HG03558 (cell line): Measurements from ENCODE around the gene RHOJ.
"Not testable (repeated sequence)": the region's sequence is repeated elsewhere in the genome, so short reads cannot be mapped to it uniquely, and the experiment has no call there.

Source experiments
- ATAC-seq: cut with Tn5 transposase; IDR thresholded peaks from one replicate; pipeline ENCODE4 v1.9.1; 2021; ENCODE audit warnings: moderate number of reproducible peaks; ENCODE audit not compliant: unreplicated experiment; ENCODE audit errors: extremely low read depth

Gene RHOJ

DNA sequence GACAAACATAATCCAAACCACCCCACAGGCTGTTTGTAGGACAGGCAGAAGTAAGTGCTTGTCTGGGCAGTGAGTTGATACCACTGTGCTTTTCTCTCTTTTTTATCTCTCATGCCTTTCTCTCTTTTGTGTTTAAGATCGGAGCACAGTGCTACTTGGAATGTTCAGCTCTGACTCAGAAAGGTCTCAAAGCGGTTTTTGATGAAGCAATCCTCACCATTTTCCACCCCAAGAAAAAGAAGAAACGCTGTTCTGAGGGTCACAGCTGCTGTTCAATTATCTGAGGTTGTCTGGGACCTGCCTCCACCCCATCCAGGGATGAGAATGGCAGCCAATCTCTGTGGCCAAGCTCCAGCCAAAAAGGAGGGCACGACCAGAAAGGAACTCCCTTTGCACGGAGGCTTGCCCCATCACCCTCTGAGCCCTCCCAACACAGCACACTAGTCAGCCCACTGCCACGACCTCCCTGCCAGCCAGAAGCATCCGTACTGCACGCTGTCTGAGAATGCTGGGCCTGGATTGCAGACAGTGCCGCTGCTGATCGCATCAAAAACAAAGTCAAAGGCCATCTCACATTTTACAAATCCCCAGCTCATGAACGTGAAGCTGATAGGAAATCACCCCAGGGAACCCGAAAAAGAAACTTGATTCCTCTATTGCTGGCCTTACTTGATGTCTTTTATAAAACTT lies 86.6 kb downstream of the RHOJ start:
- no peak for ATAC-seq

DNA sequence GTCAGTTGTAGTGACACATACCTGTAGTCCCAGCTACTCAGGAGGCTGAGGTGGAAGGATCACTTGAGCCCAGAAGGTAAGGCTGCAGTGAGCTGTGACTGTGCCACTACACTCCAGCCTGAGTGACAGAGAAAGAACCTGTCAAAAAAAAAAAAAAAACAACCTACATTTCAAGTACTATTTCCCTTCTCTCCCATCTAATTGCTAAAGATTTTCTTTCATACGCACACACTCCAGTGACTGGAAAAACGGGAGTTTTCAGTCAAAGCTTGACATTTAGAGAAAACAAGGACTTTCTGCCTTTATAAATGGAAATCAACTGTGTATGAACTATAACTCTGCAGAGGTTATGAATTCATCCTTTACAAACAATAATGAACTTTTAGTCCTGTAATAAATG lies 88.6 kb downstream of the RHOJ start:
- no peak for ATAC-seq

DNA sequence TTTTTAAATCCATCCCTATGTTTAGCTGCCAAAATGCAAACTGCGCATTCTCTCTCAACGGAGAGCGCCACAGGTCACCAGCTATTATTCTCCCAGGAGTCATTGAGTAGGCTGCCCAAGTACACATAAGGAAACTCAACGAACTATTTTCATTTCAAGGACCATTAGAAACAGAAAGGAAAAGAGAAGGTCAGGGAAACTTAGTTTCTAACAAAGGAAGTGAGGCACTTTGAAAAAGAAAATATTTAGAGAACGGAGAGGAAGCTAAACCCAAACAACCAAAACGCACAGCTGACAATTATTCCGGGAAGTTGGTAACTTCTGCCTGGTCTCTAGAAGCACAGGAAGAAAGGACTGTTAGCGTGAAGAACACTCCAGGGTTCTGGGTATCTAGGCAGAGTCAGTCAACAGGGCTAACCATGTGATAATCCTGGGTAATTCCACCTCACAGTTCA lies 91.0 kb downstream of the RHOJ start:
- ATAC-seq, result no peak

- ATAC-seq, result no peak
These were observed 91.9 kb downstream of the RHOJ start for GRCh38 chr14:63296060-63296563.

- ATAC-seq, result no peak
These were observed 93.3 kb downstream of the RHOJ start for GRCh38 chr14:63297372-63298063.

- no peak for ATAC-seq
These were observed 95.3 kb downstream of the RHOJ start for GRCh38 chr14:63299351-63300110.

GRCh38 chr14:63300854-63301253 lies 96.6 kb downstream of the RHOJ start:
- no peak for ATAC-seq

DNA sequence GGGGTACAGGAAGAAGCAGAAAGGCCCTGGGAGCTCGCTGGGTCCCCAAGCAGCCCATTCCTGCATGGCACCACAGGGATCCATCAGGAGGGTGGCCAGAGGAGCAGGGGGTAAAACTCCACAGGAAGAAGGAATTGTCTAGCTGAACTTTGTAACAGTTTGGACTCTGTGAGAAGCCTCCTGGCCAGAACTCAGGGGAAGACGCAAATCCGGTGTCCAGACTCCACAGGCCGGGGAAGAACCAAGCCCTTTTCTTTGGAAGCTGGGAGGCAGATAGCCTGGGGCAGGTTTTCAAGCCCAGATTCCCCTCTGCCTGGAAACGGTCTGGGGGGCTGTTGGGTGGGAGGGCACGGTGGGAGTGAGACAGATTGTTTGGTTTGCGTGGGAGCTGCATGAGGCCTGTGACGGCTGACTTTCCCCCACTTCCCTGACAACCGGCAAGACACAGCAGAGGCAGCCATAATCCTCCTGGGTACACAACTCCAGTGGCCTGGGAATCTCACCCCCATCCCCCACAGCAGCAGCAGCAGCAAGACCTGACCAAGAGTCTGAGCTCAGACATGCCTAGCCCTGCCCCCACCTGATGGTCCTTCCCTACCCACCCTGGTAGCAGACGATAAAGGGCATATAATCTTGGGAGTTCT lies 97.8 kb downstream of the RHOJ start:
- ATAC-seq, result no peak

GRCh38 chr14:63304429-63304828 lies 100.2 kb downstream of the RHOJ start:
- ATAC-seq, result not testable (repeated sequence)

DNA sequence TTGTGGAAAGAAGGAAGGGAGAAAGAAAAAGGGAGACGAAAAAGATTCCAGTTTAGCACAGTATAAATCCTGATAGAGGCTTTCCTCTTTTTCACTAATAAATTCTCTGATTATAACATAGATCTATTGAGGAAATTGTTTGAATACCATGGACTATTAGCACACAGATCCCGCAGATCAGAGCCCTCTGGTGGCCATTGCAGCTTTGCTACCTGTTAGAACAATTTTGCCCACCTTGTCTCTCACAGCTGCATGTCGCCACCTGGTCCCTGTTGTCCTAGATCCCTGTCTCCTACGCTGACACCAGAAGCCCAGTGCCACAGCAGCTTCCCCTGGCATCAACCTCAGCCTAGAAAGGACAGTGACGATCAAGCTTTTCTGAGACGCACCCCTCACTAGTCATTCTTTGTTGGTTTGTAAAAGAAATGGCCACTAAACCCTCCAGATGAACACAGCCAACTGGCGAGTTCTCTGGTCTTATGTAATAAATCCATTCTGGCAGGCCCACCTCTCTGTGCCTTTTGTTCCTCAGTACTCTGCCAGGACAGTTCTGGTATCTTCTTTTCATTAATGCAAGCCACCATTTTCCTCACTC lies 104.6 kb downstream of the RHOJ start:
- no peak for ATAC-seq

DNA sequence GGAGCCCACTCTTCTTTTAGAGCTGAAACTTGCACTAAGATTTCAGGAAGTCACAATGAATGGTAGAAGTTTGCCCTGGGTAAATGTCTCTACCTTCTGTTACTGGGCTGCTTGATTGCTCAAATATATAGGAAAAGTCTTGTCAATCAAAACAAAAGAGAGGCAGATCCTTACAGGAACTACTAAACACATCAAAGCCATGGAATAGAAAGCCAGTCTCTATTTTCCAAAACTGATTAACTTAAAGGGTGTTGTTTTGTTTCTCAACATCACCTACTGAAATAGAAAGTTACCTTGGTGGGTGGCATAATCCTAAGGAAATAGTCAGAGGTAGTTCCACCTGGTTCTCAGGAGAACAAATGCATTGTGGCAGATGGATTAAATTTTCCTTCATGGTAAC lies 114.6 kb downstream of the RHOJ start, which contains the start of gene GPHB5:
TSS of gene GPHB5 (minus strand) at position 101 of the 400 bp plus-strand sequence. CDS start 1,086 bp downstream, outside the sequence.
- no peak for ATAC-seq

DNA sequence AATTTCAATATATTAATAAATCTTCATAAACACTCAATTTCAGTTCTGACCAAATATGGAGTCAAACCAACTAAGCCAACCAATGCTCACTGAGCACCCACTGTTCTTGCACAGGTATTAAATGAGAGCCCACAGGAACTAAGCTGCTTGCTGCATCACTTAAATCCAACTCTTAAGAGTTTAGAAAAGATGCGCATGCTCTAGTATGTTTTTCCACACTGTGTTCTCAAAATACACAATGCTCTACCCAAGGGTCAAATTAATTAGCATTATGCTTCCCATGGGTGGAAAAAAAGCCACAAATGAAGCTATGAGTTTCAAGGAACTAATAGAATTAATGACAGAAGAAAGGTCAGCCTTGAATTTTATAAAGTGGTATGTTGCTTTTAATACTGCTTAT lies 118.2 kb downstream of the RHOJ start:
- ATAC-seq, result no peak

GRCh38 chr14:63322897-63323573 lies 118.8 kb downstream of the RHOJ start:
- no peak for ATAC-seq

DNA sequence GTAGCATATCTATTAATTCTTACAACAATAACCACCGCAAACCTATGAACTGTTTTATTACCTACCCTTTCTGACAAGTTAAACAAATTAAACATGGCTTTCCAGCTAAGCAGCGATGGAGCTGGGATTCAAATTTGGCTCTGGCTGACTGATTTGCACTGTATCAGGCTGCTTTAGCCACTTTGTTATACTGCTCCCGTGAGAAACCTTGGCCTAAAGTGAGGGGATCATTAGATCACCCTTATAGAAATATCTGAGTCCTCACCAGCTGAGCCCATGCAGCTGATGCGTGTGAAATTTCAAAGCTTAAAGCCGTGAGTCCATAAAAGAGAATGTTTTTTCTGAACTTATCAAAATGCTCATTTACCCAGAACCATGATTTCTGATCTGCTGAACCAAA lies 122.6 kb downstream of the RHOJ start:
- ATAC-seq, result no peak

GRCh38 chr14:63328787-63329737 lies 124.8 kb downstream of the RHOJ start:
- ATAC-seq, result no peak

GRCh38 chr14:63342371-63342770 lies 138.1 kb downstream of the RHOJ start:
- no peak for ATAC-seq
